Measurements from ENCODE around the gene BACE2. TPM values are rescaled to one million over a fixed set of nuclear protein-coding genes. Genes with fewer than 3 reads are reported as not detected.
A peak's percentile ranks its signal among the peaks of the same experiment; 100 is the strongest.
"Not testable (repeated sequence)": the region's sequence is repeated elsewhere in the genome, so short reads cannot be mapped to it uniquely, and the experiment has no call there.

The BACE2 gene
- total RNA-seq, 2 donors from 2014 or later: 59.3 to 65.1 TPM

DNA sequence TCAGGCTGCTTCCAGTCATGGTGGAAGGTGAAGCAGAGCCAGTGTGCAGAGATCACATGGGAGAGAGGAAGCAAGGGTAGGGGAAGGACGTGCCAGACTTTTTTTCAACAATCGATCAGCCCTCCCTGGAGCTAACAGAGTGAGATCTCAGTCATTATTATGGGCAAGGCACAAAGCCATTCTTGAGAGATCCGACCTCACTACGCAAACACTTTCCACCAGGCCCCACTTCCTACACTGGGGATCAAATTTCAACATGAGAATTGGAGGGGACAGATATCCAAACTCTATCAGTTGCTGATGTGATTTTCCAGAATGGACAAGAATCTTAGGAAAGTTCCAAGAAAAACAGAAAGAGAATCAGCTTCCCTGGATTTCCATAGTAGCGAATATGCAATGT lies 60.5 kb downstream of the BACE2 start:
- DNase-seq: no peak
- intact Hi-C loops (cut with DNase I, micrococcal nuclease): no loop called here
- ATAC-seq: no peak

DNA sequence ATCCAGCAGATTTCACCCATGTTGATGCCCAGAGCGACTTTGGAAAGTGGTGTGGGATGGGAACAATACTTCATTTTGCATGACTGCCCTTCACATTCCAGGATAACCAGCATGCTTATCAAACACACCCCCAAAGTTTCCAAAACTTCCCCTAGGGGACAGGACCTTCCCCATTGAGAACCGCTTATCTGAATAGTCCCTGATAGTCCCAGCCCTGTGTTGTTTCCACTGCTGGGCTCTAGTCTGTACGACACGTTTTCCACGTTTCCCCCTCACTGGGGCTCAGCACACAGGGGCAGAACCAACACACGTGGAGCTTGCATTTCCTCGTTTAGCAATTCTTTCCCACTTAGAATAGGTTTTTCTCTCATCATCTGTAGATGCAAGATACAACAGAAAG lies 61.0 kb downstream of the BACE2 start:
- no peak for ATAC-seq
- intact Hi-C loops (cut with DNase I, micrococcal nuclease): no loop called here

DNA sequence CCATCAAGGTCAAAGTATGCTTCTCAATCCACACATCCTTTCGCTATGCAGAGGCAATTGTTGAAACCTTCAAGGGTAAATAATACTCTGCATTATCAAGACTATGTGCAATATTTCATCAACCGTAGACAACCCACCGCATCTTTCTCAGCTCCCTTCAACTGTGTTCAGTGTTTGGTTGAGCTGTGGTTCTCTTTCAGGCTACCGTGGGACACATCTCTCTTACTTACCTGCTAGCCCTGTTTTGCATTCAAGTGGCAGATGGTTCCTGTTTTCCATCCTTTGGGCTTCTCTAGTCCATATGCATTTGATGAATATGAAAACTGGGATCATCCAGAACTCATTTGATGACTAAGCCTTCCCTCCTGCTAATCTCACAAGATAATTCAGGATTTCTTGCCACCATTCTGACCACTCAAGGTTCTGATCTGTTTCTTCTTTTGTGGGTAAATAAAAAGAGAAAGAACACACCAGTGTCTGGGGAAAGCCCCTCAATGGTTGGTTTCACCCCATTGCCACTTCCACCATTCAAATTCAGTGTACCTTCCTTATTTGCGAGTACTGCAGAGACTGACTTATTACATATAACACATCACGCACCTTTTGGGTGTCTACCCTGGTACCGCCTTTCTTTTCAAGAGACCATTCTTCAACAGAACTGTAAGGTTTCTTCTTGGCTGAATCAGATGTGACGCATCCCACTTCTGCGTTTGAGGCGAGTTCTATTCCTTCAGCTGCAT lies 61.7 kb downstream of the BACE2 start:
- ATAC-seq (no peak), DNase-seq (no peak)
- intact Hi-C loops (cut with DNase I, micrococcal nuclease): no loop called here

More for the DNA sequence above, 61.0 kb downstream of the BACE2 start:
- no peak for DNase-seq

DNA sequence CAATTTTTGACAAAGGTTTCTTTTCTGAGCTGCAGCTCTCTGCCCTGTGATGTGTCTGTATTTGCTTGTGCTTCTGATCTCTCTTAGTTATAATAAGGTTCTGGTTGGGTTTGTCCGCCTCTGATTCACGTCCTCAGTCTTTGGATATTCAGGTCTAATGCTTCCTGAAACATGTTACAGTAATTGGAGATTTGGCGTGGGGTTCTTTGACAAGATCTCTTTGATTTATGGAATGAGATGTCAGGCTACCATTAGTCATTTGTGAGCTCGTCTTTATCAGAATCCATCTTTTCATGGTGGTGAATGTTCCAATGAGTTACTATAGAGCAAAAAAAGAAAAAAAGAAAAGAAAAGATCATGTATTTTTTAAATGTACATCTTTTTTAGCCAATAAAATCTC lies 62.5 kb downstream of the BACE2 start:
- intact Hi-C loops (cut with DNase I, micrococcal nuclease): no loop called here
- no peak for DNase-seq
- no peak for ATAC-seq

DNA sequence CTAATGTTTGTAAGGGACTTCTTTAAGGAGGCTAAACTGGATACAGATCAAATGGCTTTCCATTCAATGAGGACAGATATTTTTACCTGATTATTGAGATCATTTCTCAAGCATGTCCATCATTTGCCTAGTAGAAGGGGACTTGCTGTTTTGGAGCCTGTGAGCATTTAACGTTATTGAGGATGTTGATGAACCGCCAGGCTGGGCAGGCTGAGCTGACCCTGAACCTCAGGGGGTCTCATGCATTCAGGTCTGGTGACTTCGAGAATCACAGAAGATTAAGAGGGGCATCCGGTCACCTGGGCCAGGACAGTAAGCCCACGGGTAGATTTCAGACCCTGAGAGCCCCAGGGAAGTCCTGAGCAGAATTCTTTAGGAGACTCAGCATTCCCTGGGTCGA lies 63.1 kb downstream of the BACE2 start:
- no peak for ATAC-seq
- intact Hi-C loops (cut with DNase I, micrococcal nuclease): no loop called here
- DNase-seq: no peak

DNA sequence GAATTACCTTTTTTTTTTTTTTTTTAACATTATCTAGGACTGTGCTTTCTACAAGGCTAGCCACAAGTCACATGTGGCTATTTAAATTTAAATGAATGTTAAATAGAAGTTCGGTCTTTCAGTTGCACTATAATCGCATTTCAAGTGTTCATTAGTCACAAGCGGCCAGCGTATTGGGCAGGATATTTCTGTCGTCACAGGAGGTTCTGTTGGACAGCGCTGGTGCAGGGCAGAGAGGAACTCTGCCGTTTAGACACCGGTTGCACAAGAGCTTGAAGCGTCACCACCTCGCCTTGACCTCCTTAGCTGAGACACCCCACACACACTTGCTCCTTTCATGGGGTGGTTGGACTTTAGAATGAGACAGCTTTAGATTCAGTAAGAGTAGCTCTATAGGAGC lies 64.1 kb downstream of the BACE2 start:
- DNase-seq: no peak
- intact Hi-C loops (cut with DNase I, micrococcal nuclease): no loop called here

DNA sequence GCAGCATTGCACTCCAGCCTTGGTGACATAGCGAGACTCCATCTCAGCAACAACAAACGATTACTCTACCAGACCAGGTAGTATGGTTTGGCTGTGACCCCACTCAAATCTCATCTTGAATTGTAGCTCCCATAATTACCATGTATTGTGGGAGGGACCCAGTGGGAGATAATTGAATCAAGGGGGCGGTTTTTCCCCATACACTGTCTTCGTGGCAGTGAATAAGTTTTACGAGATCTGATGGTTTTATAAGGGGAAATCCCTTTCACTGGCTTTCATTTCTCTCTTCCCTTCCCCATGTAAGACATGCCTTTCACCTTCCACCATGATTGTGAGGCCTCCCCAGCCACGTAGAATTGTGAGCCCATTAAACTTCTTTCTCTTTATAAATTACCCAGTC lies 66.0 kb downstream of the BACE2 start:
- ATAC-seq (peak; percentile 62), DNase-seq (no peak)
- intact Hi-C loops (cut with DNase I, micrococcal nuclease): no loop called here

More for the DNA sequence above, 64.1 kb downstream of the BACE2 start:
- ATAC-seq: no peak

DNA sequence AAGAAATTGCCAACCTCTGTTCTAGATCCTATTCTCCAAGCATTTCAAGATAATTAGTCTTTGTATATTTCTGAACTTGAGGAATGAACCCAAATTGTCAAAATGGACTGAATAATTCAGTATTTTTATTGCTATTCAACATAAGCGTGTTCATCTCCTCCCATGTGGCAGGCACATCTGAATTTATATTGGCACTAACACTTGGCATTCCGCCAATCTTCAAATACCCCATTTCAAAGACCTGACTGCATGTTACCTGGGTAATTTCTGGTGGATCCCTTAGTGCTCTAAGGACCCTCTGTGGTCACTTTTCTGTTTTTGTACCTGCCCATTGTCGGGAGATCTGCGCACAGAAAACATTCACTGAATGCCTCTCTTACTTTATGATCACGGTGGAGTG lies 66.6 kb downstream of the BACE2 start:
- no peak for DNase-seq
- ATAC-seq: no peak

DNA sequence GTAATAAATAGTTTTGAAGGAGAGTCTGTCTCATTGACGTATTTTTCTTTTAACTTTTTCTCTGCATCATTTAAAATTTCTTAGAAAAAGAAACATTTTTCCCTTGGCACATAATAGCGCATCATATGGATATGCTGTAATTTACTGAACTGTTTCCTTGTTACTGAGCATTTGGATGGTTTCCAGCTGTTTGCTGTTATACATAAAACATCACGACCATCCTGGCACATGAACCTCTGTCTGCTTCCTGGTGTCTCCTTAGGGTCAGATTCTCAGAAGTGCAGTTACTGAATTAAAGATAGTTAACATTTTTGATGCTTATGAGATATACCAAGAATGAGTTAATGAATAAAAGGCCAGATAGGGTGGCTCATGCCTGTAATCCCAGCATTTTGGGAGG lies 67.2 kb downstream of the BACE2 start:
- intact Hi-C loops (cut with DNase I, micrococcal nuclease): no loop called here
- ATAC-seq (peak; percentile 80), DNase-seq (no peak)

More for the DNA sequence above, 66.6 kb downstream of the BACE2 start:
- intact Hi-C loops (cut with DNase I, micrococcal nuclease): no loop called here

DNA sequence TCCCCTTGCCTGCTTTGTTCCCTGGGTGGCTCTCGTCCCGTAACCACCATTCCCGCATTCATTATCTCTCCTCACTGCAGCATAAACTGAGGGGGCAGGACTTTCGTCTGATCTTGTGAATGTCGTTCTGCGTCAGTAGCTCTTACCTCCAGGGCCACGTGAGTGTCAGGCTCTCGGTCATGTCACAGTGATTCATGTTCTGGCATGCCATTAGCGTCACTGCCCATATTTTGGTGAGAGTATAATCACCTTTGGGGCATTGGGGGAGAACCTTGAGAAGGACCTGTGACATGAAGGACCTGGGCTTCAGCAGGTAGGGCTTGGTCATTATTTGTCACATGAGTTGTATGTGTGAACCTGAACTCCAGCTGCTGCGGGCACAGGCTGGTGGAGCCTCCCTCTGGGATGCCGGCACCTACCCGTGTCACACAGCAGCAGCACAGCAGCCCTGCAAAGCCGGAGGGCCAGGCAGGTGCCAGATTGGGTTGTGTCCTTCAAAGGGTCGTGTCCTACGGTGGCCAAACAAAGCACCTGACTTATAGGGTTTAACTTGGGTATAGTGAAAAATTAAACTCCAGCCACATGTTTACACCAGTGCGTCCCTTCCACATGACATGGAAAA lies 68.5 kb downstream of the BACE2 start:
- no peak for DNase-seq
- ATAC-seq: no peak
- intact Hi-C loops (cut with DNase I, micrococcal nuclease): no loop called here

DNA sequence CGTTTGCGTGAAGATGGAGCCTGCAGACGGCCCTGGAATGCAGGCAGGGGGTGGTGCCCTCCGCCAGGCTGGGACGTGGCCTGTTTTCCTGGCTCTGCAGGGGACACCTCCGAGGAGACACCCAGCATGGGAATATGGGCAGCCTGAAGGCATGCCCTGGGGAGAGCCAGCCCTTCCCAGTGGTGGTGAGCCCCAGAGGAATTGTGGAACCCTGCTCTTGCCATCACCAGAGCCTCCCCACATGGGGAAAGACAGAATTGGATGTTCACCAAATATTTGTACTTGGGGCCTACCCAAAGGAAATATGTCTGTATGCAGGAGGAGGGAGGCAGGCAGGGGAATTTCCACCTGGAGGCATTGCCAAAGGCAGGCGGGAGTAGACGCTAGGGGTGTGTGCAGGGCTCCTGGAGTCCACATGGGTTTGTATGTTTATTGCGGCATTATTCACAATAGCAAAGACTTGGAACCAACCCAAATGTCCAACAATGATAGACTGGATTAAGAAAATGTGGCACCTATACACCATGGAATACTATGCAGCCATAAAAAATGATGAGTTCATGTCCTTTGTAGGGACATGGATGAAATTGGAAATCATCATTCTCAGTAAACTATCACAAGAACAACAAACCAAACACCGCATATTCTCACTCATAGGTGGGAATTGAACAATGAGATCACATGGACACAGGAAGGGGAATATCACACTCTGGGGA lies 70.3 kb downstream of the BACE2 start:
- intact Hi-C loops (cut with DNase I, micrococcal nuclease); ATAC-seq; DNase-seq: not testable (repeated sequence)

DNA sequence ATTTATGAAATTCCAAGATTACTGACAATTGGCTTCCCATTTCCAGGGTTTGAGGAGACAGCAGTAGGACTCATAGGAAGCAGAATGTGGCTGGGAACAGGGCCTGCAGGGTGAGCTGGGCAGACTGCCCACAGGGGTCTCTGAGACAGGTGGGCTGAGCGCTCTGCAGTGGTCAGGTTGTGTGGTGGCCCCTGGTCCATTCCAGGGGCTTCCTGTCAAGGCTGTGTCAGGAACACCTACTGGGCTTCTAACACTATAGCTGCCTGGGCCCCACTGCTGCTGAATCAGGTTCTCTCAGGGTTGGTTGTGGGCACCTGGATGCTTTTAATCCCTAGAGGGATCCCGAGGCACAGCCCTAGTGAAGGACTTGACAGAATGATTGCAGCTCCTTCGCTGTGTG lies 72.1 kb downstream of the BACE2 start:
- no peak for ATAC-seq
- intact Hi-C loops (cut with DNase I, micrococcal nuclease): no loop called here
- no peak for DNase-seq

DNA sequence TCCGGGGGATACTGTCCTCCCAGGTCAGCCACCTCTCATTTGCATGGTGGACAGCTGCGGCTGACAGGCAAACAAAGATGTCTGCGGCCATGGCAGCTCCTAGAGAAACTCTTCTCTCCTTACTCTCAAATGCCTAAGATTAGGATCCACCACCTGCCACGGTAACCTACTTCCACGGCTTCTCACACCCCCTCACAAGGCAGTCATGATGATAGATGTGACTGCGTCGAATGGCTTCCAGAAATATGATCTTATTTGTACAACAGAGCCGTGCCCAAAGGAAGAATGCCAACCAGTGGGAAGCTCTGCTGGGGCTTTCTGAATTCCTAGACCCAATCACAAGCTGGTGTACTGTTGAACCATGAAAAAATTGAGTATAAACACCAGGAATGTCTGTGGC lies 73.4 kb downstream of the BACE2 start:
- ATAC-seq: no peak
- intact Hi-C loops (cut with DNase I, micrococcal nuclease): no loop called here
- no peak for DNase-seq

DNA sequence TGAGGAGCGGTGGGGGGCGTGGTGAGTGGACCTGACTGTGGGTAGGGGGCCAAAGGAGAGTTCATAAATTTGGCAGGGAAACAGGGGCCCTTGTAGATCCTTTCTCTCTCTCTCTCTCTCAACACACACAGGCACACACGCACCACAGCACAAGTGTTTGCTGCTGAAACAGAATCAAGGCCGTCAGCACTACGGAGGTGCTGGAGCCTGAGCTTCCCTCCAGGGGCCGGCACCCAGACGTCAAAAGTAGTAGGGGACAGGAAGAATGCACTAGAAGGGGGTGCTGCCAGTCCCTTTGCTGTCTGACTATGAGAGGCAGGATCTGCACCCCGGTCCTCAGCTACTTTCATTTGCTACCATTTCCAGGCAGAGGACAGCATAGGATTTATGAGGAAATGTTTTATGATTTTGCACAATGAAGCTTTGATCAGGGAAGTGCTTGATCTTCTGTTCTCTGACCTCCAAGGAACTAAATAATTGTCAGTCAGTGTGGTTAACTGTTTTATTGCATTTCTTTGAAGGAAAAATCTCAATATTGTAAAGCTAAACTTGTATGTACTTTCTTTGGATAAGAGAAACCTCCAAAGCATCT lies 74.4 kb downstream of the BACE2 start:
- DNase-seq (no peak), ATAC-seq (peak; percentile 87)
- intact Hi-C loops (cut with DNase I, micrococcal nuclease): no loop called here

DNA sequence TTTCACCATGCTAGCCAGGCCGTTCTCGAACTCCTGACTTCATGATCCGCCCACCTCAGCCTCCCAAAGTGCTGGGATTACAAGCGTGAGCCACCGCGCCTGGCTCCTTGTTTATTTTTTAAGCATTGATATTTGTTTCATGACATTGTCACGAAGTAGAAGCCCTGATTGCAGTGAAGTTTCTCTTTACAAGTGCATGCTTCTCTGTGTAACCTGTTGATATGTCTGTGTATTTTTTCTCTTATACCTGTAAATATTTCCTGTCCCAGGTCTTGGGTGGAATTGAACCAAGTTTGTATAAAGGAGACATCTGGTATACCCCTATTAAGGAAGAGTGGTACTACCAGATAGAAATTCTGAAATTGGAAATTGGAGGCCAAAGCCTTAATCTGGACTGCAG lies 75.1 kb downstream of the BACE2 start:
- ATAC-seq (no peak), DNase-seq (no peak)
- intact Hi-C loops (cut with DNase I, micrococcal nuclease): no loop called here

DNA sequence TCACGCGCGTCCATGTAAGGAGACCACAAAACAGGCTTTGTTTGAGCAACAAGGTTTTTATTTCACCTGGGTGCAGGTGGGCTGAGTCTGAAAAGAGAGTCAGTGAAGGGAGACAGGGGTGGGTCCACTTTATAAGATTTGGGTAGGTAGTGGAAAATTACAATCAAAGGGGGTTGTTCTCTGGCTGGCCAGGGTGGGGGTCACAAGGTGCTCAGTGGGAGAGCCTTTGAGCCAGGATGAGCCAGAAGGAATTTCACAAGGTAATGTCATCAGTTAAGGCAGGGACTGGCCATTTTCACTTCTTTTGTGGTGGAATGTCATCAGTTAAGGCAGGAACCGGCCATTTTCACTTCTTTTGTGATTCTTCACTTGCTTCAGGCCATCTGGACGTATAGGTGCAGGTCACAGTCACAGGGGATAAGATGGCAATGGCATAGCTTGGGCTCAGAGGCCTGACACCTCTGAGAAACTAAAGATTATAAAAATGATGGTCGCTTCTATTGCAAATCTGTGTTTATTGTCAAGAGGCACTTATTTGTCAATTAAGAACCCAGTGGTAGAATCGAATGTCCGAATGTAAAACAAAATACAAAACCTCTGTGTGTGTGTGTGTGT lies 76.4 kb downstream of the BACE2 start:
- ATAC-seq; DNase-seq; intact Hi-C loops (cut with DNase I, micrococcal nuclease): not testable (repeated sequence)

DNA sequence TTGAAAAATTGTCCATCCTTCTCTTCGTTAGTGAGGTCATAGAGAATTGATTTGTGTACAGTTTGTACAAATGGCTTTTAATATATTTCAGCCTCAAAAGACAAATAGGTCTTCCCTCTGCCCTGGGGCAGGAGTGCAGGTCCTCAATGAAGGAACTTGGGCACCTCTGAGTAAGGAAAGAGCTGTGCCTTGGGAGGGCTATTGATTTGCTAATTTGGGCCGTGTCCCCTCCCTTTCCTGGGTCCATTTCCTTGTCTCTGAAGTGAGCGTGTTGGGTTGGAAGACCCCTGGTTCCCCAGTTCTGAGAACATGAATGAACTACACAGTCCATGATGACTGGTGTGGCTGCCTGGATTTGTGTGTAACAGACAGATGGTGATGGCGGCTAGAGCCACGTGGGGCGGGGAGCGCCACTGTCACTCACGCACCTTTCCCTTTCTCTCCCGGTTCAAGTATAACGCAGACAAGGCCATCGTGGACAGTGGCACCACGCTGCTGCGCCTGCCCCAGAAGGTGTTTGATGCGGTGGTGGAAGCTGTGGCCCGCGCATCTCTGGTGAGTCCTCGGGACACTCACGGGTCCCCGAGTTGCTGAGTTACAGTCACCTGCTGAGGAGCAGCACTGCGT lies 77.7 kb downstream of the BACE2 start:
- no peak for ATAC-seq
- DNase-seq: no peak
- intact Hi-C loops (cut with DNase I, micrococcal nuclease): no loop called here

DNA sequence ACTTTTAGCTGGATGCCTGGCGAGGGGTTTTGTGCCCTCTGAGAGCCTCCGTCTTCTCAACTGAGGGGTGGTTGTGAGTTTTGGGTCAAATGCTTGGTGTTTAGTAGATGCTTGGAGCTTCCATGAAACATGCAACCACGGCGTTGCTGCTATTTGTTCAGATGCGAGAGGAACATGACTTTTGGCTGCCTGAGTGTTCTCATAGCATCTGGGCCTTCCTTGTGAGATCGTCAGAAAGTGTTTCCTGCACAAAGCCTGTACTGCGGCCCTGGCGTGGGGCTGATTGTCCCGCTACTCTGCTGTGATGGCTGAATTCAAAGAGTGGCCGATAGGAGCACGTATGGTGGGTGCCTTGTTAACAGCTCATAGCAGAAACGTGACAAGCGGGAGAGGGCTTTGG lies 78.8 kb downstream of the BACE2 start:
- no peak for DNase-seq
- no peak for ATAC-seq
- intact Hi-C loops (cut with DNase I, micrococcal nuclease): no loop called here

All from left colon (tissue), 2 donors.